ENCODE results near the gene C6orf47.

Gene C6orf47

GRCh38 chr6:31641370-31641769, 19.2 kb downstream of the C6orf47 start:
- no peak overlapping the region for H3K4me3 ChIP-seq (ENCODE audit: low read depth, low read length)
- DNase-seq (ENCODE audit: low read depth) = no peak

GRCh38 chr6:31640612-31641011, 20.0 kb downstream of the C6orf47 start:
- DNase-seq (ENCODE audit: low read depth) = no peak
- no peak overlapping the region for H3K4me3 ChIP-seq (ENCODE audit: low read depth, low read length)

- DNase-seq (ENCODE audit: low read depth) = no peak
- no peak overlapping the region for H3K4me3 ChIP-seq (ENCODE audit: low read depth, low read length)
Observed at GRCh38 chr6:31639449-31639861, 21.1 kb downstream of the C6orf47 start.

- H3K4me3 ChIP-seq (ENCODE audit: low read depth, low read length) = no peak overlapping the region
Observed at GRCh38 chr6:31639043-31639442, 21.5 kb downstream of the C6orf47 start.

GRCh38 chr6:31636698-31637596, 23.6 kb downstream of the C6orf47 start:
- H3K4me3 ChIP-seq (ENCODE audit: low read depth, low read length) = no peak overlapping the region
- DNase-seq (ENCODE audit: low read depth) = no peak

More at GRCh38 chr6:31639043-31639442, 21.5 kb downstream of the C6orf47 start:
- no peak for DNase-seq (ENCODE audit: low read depth)

- no peak for DNase-seq (ENCODE audit: low read depth)
- no peak overlapping the region for H3K4me3 ChIP-seq (ENCODE audit: low read depth, low read length)
Observed at GRCh38 chr6:31634969-31635575, 25.5 kb downstream of the C6orf47 start.

GRCh38 chr6:31634131-31634530, 26.4 kb downstream of the C6orf47 start:
- DNase-seq (ENCODE audit: low read depth) = no peak
- H3K4me3 ChIP-seq (ENCODE audit: low read depth, low read length) = no peak overlapping the region

- no peak overlapping the region for H3K4me3 ChIP-seq (ENCODE audit: low read depth, low read length)
- no peak for DNase-seq (ENCODE audit: low read depth)
Observed at GRCh38 chr6:31633447-31633846, 27.1 kb downstream of the C6orf47 start.

GRCh38 chr6:31632279-31632946, 28.2 kb downstream of the C6orf47 start:
- no peak overlapping the region for H3K4me3 ChIP-seq (ENCODE audit: low read depth, low read length)

GRCh38 chr6:31631681-31632278, 28.8 kb downstream of the C6orf47 start:
- no peak overlapping the region for H3K4me3 ChIP-seq (ENCODE audit: low read depth, low read length)
- DNase-seq (ENCODE audit: low read depth) = no peak

More at GRCh38 chr6:31632279-31632946, 28.2 kb downstream of the C6orf47 start:
- no peak for DNase-seq (ENCODE audit: low read depth)

- H3K4me3 ChIP-seq (ENCODE audit: low read depth, low read length) = no peak overlapping the region
- DNase-seq (ENCODE audit: low read depth) = no peak
Observed at GRCh38 chr6:31631209-31631608, 29.4 kb downstream of the C6orf47 start.

GRCh38 chr6:31630177-31630934, 30.2 kb downstream of the C6orf47 start:
- no peak for DNase-seq (ENCODE audit: low read depth)
- no peak overlapping the region for H3K4me3 ChIP-seq (ENCODE audit: low read depth, low read length)

- no peak overlapping the region for H3K4me3 ChIP-seq (ENCODE audit: low read depth, low read length)
Observed at GRCh38 chr6:31629014-31629413, 31.6 kb downstream of the C6orf47 start.

GRCh38 chr6:31627690-31628287, 32.8 kb downstream of the C6orf47 start:
- no peak for DNase-seq (ENCODE audit: low read depth)
- H3K4me3 ChIP-seq (ENCODE audit: low read depth, low read length) = no peak overlapping the region

More at GRCh38 chr6:31629014-31629413, 31.6 kb downstream of the C6orf47 start:
- no peak for DNase-seq (ENCODE audit: low read depth)

GRCh38 chr6:31626952-31627351, 33.6 kb downstream of the C6orf47 start:
- no peak overlapping the region for H3K4me3 ChIP-seq (ENCODE audit: low read depth, low read length)
- no peak for DNase-seq (ENCODE audit: low read depth)

GRCh38 chr6:31624070-31624469, 36.5 kb downstream of the C6orf47 start:
- no peak overlapping the region for H3K4me3 ChIP-seq (ENCODE audit: low read depth, low read length)
- DNase-seq (ENCODE audit: low read depth) = no peak

- DNase-seq (ENCODE audit: low read depth) = no peak
- H3K4me3 ChIP-seq (ENCODE audit: low read depth, low read length) = peak overlapping the region; percentile 84
Observed at GRCh38 chr6:31622684-31623091, 37.9 kb downstream of the C6orf47 start.

GRCh38 chr6:31621991-31622390, 38.6 kb downstream of the C6orf47 start:
- no peak for DNase-seq (ENCODE audit: low read depth)
- peak overlapping the region; percentile 84 for H3K4me3 ChIP-seq (ENCODE audit: low read depth, low read length)

Data from skeletal muscle cell (primary cell).